HG03103 (cell line): ENCODE results near the gene IQSEC1.

Experiments
- ATAC-seq: cut with Tn5 transposase; IDR thresholded peaks from one replicate; pipeline ENCODE4 v1.9.1; 2021; ENCODE audit warnings: low read depth; ENCODE audit not compliant: unreplicated experiment

IQSEC1 gene

DNA sequence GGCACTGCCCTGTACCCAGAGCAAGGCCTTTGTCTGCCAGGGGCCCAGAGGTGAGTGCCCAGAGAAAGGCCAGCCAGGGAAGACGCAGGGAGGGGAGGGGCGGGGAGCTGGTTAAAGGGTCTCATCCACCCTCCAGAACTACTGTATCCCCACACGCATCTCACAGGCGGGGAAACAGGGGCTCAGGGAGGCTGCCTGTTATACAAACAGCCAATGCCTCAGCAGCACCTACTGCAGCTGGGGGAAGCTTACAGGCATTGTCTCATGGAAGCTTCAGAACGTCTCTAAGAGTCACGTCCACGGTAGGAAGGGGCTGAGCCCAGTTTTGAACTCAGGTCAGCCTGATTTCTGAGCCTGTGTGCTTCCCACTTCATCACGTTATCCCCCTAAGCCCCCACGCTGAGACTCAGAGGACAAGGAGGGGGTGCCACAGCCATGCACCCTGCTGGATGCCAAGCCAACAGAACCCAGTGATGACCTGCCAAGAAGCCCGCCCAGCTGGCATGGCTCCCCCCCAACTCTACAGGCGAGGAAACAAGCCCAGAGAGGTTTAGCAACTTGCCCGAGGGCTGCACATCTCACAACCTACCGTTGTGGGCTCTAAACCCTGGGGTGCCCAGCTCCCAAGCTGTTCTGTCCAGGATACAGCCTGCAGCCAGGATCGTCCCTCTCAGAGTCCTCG, 54.5 kb downstream of the IQSEC1 start:
- no peak for ATAC-seq

DNA sequence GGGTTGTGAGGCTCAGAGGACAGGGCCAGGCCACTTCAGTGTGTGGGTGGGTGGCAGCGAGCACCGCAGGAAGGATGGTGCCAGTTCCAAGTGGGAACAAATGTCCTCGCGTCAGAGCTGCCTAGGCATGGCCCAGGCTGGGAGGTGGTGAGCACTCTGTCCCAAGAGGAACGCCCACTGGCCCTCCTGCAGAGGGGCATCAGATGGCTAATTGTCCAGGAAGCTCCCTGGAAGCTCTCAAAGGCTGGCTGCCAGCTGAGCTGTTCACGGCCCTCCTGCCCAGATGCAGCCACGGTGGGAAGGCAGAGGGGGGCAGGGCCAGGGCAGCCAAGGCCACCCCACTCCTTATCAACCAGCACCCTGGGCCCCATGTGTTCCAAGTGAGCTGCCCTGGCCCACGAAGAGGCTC, 55.2 kb downstream of the IQSEC1 start:
- no peak for ATAC-seq

DNA sequence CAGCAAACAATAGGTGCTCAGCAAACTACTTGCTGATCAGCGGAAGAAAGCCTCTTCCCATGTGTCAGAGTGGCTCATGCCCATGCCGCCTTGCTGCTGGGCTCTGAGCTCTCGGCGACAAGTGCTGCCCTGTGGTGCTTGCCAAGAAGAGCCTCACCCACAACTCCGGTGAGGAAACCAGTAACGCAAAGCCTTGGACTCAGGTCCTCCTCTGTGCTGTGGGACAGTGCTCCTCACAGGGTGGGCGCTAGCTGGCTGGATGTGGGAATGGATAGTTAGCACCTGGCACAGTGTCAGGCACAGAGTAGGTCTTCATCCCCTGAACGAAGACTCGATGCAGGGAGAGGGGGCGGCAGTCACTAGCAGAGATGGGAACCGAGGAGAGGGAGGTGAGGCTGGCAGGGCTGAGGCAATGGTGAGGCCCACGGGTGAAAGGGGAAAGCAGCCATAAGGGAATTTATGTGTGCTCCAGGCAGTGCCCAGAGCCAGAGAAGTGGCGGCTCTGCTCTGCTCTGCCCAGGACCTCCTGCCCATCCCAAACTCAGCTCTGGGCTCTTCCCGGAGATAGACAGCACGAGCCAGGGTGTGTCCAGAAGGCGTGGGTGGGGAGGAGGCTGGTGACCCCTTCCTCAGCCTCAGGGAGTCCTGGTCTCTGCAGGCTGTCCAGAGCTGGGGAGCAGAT, 55.7 kb downstream of the IQSEC1 start:
- ATAC-seq: no peak

DNA sequence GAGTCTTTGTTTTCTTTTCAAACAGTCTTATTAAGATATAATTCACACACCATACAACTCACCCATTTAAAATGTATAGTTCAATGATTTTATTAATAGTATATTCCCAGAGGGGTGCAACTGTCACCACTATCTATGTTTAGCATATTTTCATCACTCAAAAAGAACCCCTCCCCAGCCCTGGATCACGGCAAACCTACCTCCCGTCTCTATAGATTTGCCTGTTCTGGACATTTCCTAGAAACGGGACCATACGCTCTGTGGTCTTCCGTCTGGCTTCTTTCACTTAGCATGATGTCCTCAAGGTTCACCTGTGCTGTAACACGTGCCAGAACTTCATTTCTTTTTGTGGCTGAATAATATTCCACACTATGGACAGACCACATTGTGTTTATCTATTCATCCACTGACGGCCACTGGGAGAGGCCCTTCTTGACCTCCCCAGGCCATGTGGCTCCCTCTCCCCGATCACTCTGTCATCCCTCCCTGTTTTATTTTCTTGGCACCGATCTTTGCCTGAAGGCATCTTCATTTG, 56.4 kb downstream of the IQSEC1 start:
- ATAC-seq: no peak

DNA sequence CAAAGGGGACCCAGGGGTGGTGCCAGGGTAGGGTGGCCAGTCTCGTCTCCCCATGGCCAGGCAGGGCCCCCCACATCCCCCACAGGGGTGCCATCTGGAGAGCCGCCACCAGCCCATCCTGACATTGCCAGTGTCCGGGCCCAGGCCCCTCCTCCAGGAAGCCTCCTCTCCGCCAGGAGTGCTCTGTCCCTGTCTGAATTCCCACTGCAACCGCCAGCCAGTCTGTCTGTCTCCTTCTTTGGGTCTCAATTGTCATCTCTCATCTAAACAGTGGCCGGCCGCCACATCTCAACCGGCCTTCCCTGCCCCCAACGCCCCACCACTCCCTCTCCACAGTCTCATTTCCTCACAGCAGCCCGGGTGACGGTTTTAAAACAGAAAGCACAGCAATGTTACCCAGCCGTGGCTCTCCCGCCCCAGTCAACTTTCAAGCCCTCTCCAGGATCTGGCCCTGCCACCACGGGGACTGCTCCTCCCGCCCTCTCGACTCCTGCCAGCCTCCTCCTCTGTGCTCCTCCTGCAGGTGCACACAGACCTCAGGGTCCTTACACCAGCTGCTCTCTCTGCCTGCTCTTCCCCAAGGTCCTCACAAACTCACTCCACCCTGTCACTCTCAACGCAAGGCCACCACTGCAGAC, 57.0 kb downstream of the IQSEC1 start:
- ATAC-seq: peak; percentile 26

DNA sequence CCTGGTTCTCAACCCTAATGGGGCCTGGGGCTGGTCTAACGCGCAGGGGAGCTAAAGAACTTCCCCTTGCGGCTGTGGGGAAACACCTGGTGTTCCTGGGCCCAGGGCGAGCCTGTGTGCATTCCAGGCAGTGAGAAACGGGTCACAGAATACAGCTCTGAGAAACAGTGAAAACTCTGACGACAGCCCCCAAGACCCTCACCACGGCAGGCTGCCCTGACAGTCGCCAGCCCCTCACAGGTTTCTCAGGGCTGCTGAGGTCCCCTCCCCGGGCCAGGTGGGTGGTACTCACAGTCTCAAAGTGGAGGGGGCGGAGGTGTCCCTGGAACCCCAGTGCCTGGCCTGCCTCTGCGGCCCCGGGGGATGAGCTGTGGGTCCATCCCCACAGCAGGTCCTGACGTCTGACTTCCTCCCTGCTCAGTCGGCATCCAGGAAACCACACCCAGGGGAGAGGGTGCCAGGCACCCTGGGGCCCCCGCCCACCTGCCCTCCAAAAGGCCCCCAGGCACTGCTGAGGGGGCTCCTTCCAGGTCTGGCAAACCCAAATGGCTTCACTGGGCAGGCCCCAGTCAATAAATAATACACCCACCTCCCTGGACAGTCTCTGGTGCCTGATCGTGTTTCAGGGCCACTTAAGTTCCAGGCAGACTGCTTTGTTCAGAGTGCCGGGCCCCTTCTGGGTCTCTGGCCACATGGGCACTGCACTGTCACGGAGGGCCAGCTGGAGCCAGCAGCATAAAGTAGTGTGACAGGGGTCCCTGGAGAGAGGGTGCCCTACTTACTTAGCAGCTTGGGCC, 57.7 kb downstream of the IQSEC1 start:
- no peak for ATAC-seq

DNA sequence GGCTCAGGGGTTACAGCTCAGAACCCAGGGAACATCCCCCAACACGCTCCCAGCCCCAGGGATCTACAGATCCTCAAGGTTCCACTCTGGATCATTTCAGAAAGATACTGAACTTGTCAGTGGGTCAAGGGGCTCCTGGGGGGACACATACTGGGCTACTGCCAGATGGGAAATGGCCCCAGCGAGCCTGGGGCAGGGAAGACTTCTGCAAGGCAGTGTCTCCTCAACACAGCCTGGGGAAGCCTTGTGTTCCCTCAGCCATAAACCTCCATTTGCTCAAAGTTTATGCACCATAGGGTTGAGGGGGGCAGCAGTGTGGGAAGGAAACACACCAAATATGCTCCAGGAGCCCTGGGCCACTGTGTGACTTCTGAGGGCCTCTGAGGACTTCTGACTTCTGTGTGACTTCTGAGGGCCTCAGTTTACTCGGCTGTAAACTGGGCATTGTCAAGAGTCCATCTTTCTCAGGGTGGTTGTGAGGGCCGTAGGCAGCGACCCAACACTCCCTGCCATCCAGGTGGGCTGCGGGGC, 58.4 kb downstream of the IQSEC1 start:
- no peak for ATAC-seq

DNA sequence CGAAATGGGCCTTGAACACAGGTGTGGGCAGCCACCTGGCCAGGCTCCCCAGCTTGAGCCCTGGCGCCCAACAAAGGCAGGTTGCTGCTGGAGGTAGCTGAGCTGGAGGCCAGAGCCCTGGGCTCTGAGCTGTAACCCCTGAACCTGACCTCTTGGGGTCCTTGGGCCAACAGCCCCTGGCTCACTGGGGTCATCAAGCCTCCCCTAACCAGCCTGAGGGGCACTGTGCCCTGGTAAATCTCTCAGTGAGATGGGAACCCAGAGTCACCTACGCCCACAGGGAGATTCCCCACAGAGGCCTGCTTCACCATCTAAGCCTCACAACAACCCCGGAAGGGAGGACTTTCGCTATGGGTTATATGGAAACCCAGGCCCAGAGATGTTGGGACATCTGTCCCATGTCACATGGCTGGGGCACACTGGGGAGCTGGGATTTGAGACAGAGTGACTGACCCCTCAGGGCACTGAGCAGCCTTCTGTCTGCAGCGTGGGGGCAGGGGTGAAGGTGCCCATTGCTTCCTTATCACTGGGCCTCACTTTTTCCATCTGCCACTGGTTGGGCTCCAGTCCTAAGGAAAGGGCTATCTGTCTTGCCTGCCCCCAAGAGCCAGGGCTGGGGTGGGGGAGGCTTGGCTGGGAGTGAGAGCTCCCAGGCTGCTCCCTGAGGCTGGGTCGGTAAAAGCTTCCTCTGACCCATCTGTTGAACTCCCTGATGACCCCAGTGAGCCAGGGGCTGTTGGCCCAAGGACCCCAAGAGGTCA, 59.1 kb downstream of the IQSEC1 start:
- no peak for ATAC-seq

DNA sequence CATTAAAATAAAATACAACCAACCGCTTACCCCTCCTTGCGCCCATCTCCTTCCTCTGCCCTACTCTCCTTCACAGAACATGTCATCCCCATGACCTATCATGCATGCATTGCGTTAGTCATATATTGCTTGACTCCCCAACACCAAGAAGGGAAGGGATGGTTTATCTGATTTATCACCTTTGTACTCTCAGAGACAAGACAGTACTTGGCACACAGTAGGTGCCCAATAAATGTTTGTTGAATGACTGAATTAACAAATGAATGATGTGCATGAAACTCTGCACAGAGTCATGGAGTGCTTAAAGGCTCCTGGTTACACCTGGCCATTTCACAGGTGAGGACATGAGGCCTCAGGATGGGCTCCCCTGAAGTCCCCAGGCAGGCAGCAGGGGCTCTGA, 59.7 kb downstream of the IQSEC1 start:
- no peak for ATAC-seq

DNA sequence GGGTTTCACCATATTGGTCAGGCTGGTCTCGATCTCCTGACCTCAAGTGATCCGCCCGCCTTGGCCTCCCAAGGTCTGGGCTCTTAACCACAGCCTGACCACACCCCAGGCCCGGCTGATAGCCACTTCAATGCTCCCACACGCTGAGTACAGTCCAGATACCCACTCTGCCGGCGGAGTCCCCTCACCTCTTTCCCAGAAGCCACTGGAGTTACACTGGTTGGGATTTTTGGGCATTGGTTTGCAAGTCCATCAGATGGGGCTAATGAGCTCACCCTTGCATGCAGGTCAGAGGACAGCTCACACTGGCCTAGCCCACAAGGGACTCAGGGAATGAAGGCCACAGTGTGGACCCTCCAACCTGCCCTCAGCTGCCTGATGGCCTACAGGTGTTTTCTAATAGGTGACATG, 60.1 kb downstream of the IQSEC1 start:
- no peak for ATAC-seq

DNA sequence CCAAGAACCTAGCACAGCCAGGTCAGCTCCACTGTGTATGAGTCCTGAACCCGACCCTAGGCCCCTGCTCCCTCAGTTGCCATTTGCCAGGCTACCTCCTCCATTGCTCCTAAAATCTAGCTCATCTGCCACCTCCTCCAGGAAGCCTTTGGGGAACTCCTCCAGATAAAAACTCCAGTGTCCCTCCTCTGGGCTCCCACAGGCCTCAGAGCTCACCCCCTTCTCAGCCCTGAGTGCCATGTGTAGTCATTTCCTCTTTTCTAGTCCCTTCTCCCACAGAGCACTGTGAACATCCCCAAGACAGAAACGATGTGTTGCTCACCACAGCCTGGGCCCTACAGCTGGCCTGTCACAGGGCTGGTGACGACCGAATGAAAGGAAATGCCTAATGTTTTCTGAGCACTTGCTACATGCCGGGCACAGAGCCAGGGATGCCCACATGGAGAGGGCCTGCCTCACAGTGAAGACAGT, 61.0 kb downstream of the IQSEC1 start:
- ATAC-seq: peak; percentile 30

DNA sequence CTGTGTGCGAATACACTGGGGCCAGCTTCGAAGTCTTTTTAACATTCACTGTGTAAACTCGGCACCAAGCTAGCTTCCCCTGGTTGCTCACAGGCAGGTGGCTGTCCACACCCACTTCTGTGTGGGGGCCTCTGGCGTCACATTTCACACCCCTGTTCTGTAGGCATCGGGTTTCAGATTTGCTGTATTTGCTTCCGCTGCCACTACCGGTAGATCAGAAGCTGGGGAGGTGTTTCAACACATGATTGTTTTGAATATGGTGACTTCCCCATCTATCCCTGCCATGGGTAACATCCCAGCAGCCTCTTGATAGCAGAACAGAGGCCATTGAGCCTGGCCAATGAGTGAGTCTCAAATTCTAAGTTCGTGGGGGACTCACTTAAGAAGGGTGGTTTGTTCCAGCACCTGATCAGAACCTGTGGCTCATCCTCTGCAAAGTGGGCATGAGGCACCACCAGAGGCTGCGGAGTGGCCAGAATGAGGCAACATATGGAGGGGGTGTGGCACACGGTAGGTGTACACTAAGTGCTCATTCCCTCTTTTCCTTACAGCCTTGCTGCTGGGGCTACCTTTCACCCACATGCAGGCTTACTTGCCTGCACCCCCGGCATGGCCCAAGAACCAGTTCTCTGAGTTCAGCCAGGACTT, 61.5 kb downstream of the IQSEC1 start:
- ATAC-seq: peak; percentile 38

DNA sequence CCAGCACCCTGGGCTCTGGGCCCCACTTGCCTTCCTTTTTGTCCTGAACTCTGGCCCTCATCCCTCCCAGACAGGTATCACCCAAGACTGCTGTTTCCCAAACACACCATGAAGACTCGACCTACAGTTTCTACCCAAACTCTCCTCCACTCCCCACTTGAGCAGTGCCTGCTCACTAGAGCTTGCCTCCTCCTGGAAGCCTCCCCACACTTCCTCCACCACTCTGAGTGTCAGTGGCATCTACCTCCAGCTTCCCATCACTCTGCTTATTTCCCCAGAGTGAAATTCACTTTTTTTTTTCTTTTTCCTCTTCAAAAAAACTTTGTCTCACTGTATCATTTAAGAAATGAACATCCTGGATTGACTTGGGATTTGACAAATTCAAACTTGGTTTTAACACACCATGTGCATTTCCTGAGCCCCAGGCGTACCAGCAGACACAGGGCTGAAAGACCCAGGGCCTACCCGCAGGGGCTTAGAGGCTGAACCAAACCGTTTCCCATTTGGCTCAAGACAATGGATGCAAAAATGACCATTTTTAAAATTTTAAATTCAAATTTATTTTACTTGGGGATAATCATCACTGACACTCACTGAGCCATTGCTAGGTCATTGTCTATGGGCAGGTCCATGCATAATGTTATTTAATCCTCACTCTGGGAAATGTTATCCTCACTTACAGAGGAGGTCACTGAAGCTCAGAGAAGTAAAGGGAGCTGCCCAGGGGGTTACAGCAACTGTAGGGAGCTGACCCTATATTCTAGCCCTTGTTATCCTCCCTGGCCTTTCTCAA, 62.3 kb downstream of the IQSEC1 start:
- ATAC-seq: no peak

DNA sequence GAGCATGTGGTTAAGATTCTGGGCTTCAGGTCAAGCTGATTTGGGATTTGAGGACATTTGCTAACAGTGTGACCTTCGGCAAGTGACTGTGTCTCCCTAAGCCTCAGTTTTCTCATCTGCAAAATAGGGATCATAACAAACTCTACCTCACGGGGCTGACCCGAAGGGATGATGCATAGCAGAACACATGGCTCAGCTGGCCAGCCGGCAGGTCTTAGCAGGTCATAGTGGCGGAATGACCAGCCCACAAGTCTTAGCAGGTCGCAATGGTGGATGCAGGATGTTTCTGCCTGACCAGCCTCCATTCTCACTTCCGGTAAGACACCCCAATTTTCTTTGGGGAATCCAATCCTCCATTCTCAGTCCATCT, 63.3 kb downstream of the IQSEC1 start:
- ATAC-seq: no peak

DNA sequence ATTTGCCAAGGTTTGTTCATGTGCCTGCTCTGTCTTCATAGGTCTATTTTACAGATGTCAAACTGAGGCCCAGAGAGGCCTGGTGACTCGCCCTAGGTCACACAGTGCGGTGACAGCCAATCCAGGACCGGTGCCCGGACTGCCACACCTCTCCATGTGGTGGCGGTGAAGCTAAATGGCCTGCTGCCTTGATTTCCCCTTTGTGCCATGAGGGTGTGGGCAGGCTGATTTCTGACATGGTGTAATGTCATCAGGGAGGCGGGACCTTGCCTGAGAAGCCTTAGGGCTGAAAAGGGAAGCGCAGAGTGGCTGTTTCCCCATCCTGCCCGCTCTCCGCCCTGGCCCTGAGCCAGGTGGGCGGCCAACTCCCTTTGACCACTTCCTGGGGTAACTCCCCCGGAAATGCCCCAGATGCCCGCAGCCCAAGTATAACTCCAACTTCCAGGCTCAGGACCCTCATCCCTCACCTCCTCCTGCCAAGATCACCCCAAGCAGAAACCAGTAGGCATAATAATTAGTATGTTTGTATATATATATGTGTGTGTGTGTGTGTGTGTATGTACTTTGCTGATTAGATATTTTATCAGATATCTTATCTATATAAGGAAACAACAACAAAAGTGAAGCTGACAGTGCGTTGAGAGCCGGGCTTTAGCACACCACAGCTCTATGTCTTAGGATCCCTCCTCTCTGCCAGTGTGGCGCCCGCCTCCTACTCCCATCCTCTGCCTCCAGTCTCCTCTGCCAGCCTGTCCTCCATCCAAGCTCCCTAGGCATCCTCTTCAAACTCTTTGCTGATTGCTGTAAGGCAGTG, 63.9 kb downstream of the IQSEC1 start:
- ATAC-seq: no peak

DNA sequence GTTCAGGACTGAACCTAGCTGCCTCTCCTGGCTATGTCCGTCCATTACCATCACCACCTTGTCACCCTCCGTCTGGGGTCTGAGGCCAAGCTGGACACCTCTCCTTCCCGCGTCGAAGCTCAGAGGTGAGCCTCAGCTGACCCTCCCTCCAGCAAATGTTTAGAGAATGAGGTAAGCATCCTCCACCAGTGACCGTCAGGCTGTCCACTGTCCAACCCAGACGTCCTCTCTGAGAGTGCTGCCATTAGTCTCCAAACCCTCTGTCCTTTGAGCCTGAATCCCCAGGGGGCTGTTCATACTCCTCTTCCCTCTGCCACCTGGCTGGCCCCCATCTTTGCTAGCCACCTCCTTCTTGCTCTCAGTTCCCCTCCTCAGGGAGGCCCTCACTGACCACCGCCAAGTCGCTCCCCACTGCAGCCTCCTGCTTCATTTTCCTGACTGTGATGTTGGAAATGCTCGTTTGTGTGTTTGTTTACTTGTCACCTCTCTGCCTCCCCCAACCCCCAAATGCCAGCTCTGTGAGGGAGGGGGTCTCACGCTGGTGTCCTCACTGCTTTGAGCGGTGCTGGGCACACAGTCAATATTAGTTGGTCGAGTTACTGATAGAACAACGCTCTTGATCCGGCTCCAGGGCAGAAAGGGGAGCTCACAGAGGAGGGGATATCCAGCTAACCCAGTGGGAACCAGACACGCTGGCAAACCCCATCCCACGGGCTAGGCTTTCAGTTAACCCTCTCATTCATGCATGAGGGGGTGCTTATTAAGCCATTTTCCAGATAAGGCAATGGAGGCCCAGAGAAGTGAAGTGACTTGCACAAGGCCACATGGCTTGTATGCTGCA, 64.9 kb downstream of the IQSEC1 start:
- no peak for ATAC-seq
